Hepatocyte (in vitro differentiated cells): ENCODE results near the gene A3GALT2. TPM values are rescaled to one million over a fixed set of nuclear protein-coding genes. Genes with fewer than 3 reads are reported as not detected.

Experiments
- DNase-seq: peaks from one replicate; pipeline ENCODE4 v3.0.0-alpha.2; 2016; ENCODE audit warnings: low spot score
- H2AFZ ChIP-seq: fragments of 200-600 bp; sonication (generic); 2 replicates; pipeline ENCODE4 v1.6.0; 2016; ENCODE audit warnings: antibody characterized with exemption, mild to moderate bottlenecking
- H3K27ac ChIP-seq: fragments of 200-600 bp; sonication (generic); 2 replicates; pipeline ENCODE4 v1.5.1; 2016; ENCODE audit warnings: mild to moderate bottlenecking
- H3K27me3 ChIP-seq: fragments of 200-600 bp; sonication (generic); 2 replicates; pipeline ENCODE4 v1.6.1; 2016
- H3K36me3 ChIP-seq: fragments of 200-600 bp; sonication (generic); replicated peaks from 2 replicates; pipeline ENCODE4 v1.5.1; 2016; ENCODE audit warnings: low read depth; ENCODE audit not compliant: insufficient read depth
- H3K4me1 ChIP-seq: fragments of 200-600 bp; sonication (generic); 2 replicates; pipeline ENCODE4 v1.5.1; 2016; ENCODE audit warnings: mild to moderate bottlenecking, moderate library complexity; ENCODE audit not compliant: insufficient read depth
- H3K4me2 ChIP-seq: fragments of 200-600 bp; sonication (generic); 2 replicates; pipeline ENCODE4 v1.6.0; 2016
- H3K4me3 ChIP-seq: fragments of 200-600 bp; sonication (generic); 2 replicates; pipeline ENCODE4 v1.5.1; 2016; ENCODE audit warnings: mild to moderate bottlenecking
- H3K79me2 ChIP-seq: fragments of 200-600 bp; sonication (generic); 2 replicates; pipeline ENCODE4 v1.6.0; 2017; ENCODE audit warnings: mild to moderate bottlenecking
- H3K9me2 ChIP-seq: fragments of 200-600 bp; sonication (generic); replicated peaks from 2 replicates; pipeline ENCODE4 v1.6.0; 2017; ENCODE audit warnings: mild to moderate bottlenecking; ENCODE audit not compliant: insufficient read depth
- H3K9me3 ChIP-seq: fragments of 200-600 bp; sonication (generic); 2 replicates; pipeline ENCODE4 v1.5.1; 2016; ENCODE audit warnings: low read depth, mild to moderate bottlenecking
- H4K20me1 ChIP-seq: fragments of 200-600 bp; sonication (generic); 2 replicates; pipeline ENCODE4 v1.6.0; 2016; ENCODE audit warnings: mild to moderate bottlenecking; ENCODE audit not compliant: insufficient read depth, poor library complexity, severe bottlenecking
- EZH2 ChIP-seq: fragments of 200-600 bp; sonication (generic); IDR thresholded peaks from 2 replicates; pipeline ENCODE4 v1.6.1; 2016; ENCODE audit warnings: antibody characterized with exemption, mild to moderate bottlenecking, borderline replicate concordance
- EZH2phosphoT487 ChIP-seq: fragments of 200-600 bp; sonication (generic); IDR thresholded peaks from one replicate; pipeline ENCODE4 v1.6.1; 2018; ENCODE audit warnings: antibody characterized with exemption, mild to moderate bottlenecking, low read depth, moderate library complexity; ENCODE audit not compliant: unreplicated experiment, severe bottlenecking
- WGBS: methylation state at CpG from one replicate; pipeline ENCODE4 v1.1.6; 2016; ENCODE audit warnings: low lambda C conversion rate; ENCODE audit errors: missing lambda C conversion rate; 5-methylcytosine and 5-hydroxymethylcytosine counted together
- polyA plus RNA-seq: library from polyadenylated mRNA; unstranded; fragments of >200 nt; fragmentation: Nextera tagmentation; extraction: Ambion mirVana; gene quantifications from 2 replicates; pipeline ENCODE4 v1.2.1, GENCODE V29; 2016
- total RNA-seq: library from RNA; depleted of rRNA; stranded (reverse); fragments of >200 nt; gene quantifications from 2 replicates; pipeline ENCODE4 v1.2.3, GENCODE V29; 2014
- TF ChIP-seq, protein P1 (sequence below): fragments of 200-600 bp; sonication (generic); IDR thresholded peaks from 2 replicates; pipeline ENCODE4 v1.5.1; 2016; ENCODE audit warnings: antibody characterized with exemption, mild to moderate bottlenecking; ENCODE audit not compliant: poor library complexity

The A3GALT2 gene
- total and polyA plus RNA-seq, 2 experiments from 2014 or later, result not detected

DNA sequence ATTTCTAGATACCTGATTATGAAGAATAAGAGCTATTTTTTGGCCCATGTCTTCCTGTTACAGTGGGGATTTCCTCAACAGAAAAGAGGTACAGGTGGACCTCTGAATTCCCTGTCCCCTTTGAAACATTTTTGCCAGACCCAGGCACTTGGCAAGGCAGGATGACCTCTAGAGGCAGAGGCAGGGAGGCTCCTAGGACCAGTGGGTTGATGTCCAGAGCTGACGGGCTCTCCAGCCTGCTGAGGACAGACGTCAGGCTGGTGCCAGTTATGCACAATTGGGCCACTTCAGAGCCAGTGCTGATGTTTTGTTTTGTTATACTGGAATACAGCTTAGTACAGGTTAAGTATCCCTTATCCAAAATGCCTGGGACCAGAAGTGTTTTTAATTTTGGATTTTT is 18.5 kb upstream of the A3GALT2 start:
- H3K79me2 ChIP-seq, result peaks cover 94% of the 10 kb centered on the region
- H3K4me3 ChIP-seq, result no peak overlapping the region
- 73% methylated on average over 2 of the region's 2 CpGs for WGBS
- H3K4me2 ChIP-seq, result peak overlapping the region; percentile 70
- H3K27me3 ChIP-seq, result no peaks in the 10 kb centered on the region
- H3K9me3 ChIP-seq, result no peaks in the 10 kb centered on the region
- peaks cover 84% of the 10 kb centered on the region for H3K4me1 ChIP-seq
- peak overlapping the region; percentile 97 for H3K27ac ChIP-seq
- no peak for DNase-seq
- peaks cover 84% of the 10 kb centered on the region for H4K20me1 ChIP-seq
- no peaks in the 10 kb centered on the region for H3K9me2 ChIP-seq
- no peaks in the 10 kb centered on the region for H3K36me3 ChIP-seq
- TF ChIP-seq, protein P1, sequence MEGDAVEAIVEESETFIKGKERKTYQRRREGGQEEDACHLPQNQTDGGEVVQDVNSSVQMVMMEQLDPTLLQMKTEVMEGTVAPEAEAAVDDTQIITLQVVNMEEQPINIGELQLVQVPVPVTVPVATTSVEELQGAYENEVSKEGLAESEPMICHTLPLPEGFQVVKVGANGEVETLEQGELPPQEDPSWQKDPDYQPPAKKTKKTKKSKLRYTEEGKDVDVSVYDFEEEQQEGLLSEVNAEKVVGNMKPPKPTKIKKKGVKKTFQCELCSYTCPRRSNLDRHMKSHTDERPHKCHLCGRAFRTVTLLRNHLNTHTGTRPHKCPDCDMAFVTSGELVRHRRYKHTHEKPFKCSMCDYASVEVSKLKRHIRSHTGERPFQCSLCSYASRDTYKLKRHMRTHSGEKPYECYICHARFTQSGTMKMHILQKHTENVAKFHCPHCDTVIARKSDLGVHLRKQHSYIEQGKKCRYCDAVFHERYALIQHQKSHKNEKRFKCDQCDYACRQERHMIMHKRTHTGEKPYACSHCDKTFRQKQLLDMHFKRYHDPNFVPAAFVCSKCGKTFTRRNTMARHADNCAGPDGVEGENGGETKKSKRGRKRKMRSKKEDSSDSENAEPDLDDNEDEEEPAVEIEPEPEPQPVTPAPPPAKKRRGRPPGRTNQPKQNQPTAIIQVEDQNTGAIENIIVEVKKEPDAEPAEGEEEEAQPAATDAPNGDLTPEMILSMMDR, result no peak
- TF ChIP-seq EZH2phosphoT487, result no peak
- no peak for TF ChIP-seq EZH2
- no peak overlapping the region for H2AFZ ChIP-seq

DNA sequence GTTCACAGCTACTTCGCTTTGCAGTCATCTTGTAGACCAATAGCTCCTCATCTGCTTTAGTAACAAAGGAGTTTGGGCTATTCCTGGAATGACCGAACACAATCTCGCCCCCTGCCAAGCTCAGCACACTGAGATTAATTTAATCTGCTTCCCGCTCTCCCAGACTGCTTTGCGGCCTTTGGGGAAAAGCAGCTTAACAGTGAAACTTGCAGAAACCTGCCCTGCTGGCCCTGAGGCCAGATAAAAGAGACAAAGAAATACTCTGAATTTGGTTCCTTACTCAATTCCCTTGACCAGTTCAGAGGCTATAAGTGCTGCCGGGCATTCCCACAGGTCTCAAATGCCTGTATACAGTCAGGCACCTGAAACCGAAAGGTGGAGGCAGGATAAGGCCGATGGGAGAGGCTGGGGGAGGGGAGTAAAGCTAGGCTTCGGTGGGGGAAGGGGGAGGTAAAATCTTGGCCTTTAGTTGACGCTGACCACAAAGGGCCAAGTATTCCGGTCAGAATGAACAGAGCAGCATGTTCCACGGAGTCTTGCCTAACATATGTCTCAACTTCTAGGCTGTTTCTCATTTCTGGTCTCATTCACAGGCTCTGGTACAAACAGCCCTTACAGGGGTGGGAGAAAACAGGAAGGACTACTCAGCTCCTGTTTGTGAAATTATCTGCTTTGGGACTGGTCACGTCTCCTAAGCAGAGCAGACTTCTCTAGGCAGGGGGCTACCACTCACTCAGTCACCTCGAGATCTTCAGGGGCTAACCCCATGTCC is 17.7 kb upstream of the A3GALT2 start:
- H3K36me3 ChIP-seq, result no peaks in the 10 kb centered on the region
- H3K4me1 ChIP-seq, result peaks cover 81% of the 10 kb centered on the region
- H2AFZ ChIP-seq, result no peak overlapping the region
- 25% methylated on average over 12 of the region's 14 CpGs for WGBS
- H4K20me1 ChIP-seq, result peaks cover 84% of the 10 kb centered on the region
- no peaks in the 10 kb centered on the region for H3K9me2 ChIP-seq
- H3K79me2 ChIP-seq, result peaks cover 94% of the 10 kb centered on the region
- H3K4me3 ChIP-seq, result no peak overlapping the region
- H3K4me2 ChIP-seq, result peak overlapping the region; percentile 70
- peak; percentile 71 for DNase-seq
- no peaks in the 10 kb centered on the region for H3K9me3 ChIP-seq
- peak overlapping the region; percentile 97 for H3K27ac ChIP-seq
- TF ChIP-seq, protein P1, result no peak
- TF ChIP-seq EZH2phosphoT487 (no peak), EZH2 (no peak)
- no peaks in the 10 kb centered on the region for H3K27me3 ChIP-seq

DNA sequence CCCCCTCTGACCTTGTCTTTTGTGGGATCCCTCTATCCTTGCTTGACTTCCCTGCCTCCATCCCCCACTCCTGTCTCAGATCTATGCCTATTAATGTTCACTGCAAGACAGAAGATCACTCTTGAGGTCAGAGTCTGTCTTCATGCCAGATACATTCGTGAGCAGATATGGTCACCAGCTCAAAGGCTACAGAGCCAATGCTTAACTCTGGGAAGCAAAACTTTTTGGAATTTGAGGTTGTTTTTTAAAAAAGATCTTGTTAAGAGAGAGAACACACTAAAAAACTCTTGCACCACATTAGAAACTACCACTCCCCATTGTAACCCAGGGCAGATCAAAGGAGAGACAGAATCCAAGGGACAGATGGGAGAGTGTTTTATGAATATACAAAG is 17.1 kb upstream of the A3GALT2 start:
- Histone ChIP-seq H2AFZ (no peak overlapping the region), H3K79me2 (peaks cover 94% of the 10 kb centered on the region), H3K9me2 (no peaks in the 10 kb centered on the region), H3K4me1 (peaks cover 77% of the 10 kb centered on the region), H3K4me3 (no peak overlapping the region), H3K36me3 (no peaks in the 10 kb centered on the region), H4K20me1 (peaks cover 86% of the 10 kb centered on the region), H3K27me3 (no peaks in the 10 kb centered on the region), H3K9me3 (no peaks in the 10 kb centered on the region), H3K27ac (peak overlapping the region; percentile 97), H3K4me2 (peak overlapping the region; percentile 70)
- WGBS, result 53% methylated on average over 1 of the region's 1 CpG
- TF ChIP-seq, protein P1, result no peak
- TF ChIP-seq EZH2phosphoT487 (no peak), EZH2 (no peak)
- DNase-seq, result no peak
